Spleen (tissue), 7 donors: ENCODE data around the gene IGFBP3.

Source experiments
- POLR2A ChIP-seq, 3 donors: fragments of 450-650 bp; IDR thresholded peaks; one replicate each; pipeline ENCODE4 v1.5.1; 2017; ENCODE audit warnings: antibody characterized with exemption in 3 of 3, mild to moderate bottlenecking in 1 of 3
- TF ChIP-seq, protein P1 (sequence below), 11 experiments: fragments of 200-600 bp in 7 of 11; fragments of 450-650 bp in 4 of 11; sonication (generic) in 4 of 11; IDR thresholded peaks in 8 of 11; conservative IDR thresholded peaks in 3 of 11; 1 replicate in 7 of 11; 2 replicates in 4 of 11; pipeline versions ENCODE4 v1.4.0 to v1.8.0; 2016 to 2021; ENCODE audit warnings: antibody characterized with exemption in 11 of 11, inconsistent platforms in 4 of 11, mild to moderate bottlenecking in 1 of 11
- donor health status: DM: no; HTN: no; CAD: no; lungs with moderate emphysema.
- donor health status: DM: no; HTN: no; CAD: no.
- donor health status: DM: no; HTN: no; CAD: no.

DNA sequence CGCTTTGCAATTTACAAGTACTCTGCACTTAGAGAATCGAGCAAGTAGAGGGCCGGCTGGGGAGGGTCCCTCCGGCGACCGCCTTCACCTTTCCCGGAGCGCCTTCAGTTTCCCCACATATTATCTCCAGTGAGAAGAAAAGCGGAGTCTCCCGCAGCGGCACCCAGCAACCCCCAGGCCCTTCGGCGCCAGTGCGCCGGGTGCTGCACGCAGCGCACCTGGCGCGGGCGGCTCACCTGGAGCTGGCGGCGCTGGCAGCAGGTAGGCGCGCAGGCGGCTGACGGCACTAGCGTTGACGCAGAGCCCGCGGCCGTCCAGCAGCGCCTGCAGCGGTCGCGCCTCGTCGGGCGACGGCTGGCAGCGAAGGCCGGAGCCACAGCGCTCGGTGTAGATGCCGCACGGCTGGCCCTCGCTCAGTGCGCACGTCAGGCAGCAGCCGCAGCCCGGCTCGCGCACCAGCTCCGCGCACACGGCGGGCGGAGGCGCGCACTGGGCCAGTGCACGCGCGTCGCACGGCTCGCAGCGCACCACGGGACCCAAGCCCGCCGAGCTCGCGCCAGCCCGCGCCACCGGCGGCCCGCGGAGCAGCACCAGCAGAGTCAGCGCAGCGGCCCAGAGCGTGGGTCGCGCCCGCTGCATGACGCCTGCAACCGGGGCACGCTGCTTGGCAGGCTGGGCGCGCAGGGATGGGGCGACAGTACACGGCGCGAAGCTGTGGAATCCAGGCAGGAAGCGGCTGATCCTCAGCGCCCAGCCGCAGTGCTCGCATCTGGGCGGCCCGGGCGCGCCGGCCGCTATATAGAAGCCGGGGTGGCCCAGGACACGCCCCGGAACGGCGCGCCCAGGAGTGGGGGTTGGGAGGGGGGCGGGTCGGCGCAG is at the start of gene IGFBP3:
- TF ChIP-seq, protein P1, sequence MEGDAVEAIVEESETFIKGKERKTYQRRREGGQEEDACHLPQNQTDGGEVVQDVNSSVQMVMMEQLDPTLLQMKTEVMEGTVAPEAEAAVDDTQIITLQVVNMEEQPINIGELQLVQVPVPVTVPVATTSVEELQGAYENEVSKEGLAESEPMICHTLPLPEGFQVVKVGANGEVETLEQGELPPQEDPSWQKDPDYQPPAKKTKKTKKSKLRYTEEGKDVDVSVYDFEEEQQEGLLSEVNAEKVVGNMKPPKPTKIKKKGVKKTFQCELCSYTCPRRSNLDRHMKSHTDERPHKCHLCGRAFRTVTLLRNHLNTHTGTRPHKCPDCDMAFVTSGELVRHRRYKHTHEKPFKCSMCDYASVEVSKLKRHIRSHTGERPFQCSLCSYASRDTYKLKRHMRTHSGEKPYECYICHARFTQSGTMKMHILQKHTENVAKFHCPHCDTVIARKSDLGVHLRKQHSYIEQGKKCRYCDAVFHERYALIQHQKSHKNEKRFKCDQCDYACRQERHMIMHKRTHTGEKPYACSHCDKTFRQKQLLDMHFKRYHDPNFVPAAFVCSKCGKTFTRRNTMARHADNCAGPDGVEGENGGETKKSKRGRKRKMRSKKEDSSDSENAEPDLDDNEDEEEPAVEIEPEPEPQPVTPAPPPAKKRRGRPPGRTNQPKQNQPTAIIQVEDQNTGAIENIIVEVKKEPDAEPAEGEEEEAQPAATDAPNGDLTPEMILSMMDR (IDR thresholded peaks at IDR 0.05 in 8 of 11, conservative IDR thresholded peaks at IDR 0.05 in 3 of 11): no peak
- TF ChIP-seq POLR2A (IDR thresholded peaks at IDR 0.05): no peak
